SK-N-SH (cell line): ENCODE measurements around the gene SLC27A3.

Experiments used
- EP300 ChIP-seq, 2 experiments: IDR thresholded peaks; 2 replicates each; pipeline versions ENCODE4 v1.4.0 to v1.6.1; 2012; ENCODE audit warnings: borderline replicate concordance in 1 of 2, low read depth in 1 of 2, low read length in 1 of 2
- RXRA ChIP-seq: IDR thresholded peaks from 2 replicates; pipeline ENCODE4 v1.4.0; 2012; ENCODE audit warnings: low read depth, mild to moderate bottlenecking, borderline replicate concordance
- TF ChIP-seq, protein P1 (sequence below): fragments of 200-600 bp; sonication (generic); IDR thresholded peaks from 2 replicates; pipeline ENCODE4 v1.6.1; 2017; ENCODE audit warnings: antibody characterized with exemption, mild to moderate bottlenecking, moderate library complexity
- TF ChIP-seq, protein P2 (sequence below): fragments of 150-350 bp; IDR thresholded peaks from 2 replicates; pipeline ENCODE4 v1.6.1; 2017; ENCODE audit warnings: antibody characterized with exemption, low read length, low read depth, borderline replicate concordance

DNA sequence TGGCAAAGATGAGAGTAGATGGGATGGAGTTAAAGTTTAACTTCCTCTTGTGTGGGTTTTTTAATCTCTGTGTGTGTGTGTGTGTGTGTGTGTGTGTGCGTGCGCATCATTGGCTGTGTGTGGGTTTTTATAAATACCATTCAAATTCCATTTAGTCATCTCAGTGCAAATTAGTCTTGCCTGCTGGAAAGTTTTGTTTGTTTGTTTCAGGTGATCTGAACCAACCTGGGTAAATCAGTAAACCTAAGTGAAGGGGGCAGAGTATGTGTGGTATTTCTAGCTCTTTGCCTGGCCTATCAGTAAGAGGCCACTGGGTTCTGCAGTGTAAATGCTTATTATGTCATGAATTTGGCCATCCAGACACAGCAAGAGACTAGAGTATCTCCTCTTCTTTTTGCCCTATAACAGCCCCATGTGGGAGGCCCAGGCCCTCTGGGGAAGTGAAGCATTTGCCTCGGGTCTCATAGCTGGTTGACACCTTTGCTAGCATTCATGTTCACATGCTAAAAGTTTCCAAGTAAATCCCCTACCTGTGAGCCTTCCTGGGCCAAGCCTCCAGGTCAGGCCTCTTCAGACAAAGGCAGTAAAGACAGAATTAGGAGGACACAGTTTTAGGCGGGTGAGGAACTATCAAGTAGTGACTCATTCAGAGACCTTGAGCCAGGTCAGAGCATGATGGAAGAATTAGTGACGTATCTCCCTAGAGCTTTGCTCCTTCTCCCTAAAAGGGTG lies 32.6 kb upstream of the SLC27A3 start:
- TF ChIP-seq RXRA (no peak), EP300 (IDR thresholded peaks at IDR 0.05; ENCODE audit: borderline replicate concordance in 1 of 2, low read depth in 1 of 2, low read length in 1 of 2) (no peak)
- TF ChIP-seq, protein P1, sequence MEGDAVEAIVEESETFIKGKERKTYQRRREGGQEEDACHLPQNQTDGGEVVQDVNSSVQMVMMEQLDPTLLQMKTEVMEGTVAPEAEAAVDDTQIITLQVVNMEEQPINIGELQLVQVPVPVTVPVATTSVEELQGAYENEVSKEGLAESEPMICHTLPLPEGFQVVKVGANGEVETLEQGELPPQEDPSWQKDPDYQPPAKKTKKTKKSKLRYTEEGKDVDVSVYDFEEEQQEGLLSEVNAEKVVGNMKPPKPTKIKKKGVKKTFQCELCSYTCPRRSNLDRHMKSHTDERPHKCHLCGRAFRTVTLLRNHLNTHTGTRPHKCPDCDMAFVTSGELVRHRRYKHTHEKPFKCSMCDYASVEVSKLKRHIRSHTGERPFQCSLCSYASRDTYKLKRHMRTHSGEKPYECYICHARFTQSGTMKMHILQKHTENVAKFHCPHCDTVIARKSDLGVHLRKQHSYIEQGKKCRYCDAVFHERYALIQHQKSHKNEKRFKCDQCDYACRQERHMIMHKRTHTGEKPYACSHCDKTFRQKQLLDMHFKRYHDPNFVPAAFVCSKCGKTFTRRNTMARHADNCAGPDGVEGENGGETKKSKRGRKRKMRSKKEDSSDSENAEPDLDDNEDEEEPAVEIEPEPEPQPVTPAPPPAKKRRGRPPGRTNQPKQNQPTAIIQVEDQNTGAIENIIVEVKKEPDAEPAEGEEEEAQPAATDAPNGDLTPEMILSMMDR, result no peak
- TF ChIP-seq, protein P2, sequence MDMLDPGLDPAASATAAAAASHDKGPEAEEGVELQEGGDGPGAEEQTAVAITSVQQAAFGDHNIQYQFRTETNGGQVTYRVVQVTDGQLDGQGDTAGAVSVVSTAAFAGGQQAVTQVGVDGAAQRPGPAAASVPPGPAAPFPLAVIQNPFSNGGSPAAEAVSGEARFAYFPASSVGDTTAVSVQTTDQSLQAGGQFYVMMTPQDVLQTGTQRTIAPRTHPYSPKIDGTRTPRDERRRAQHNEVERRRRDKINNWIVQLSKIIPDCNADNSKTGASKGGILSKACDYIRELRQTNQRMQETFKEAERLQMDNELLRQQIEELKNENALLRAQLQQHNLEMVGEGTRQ, result no peak
